A673 (cell line): ENCODE results near the gene SOX6. TPM values are rescaled to one million over a fixed set of nuclear protein-coding genes. Genes with fewer than 3 reads are reported as not detected.
"Not testable (repeated sequence)": the region's sequence is repeated elsewhere in the genome, so short reads cannot be mapped to it uniquely, and the experiment has no call there.

Experiments used
- BruUV-seq: library from RNA; stranded (reverse); fragments of 400-500 nt; replicated peaks from 2 replicates; lab custom pipeline; 2021; lab: Mats Ljungman, UMichigan
- CTCF ChIA-PET: fragments of 300-600 bp; sonication (Branson Sonifier 250); formaldehyde crosslinking; loops from one replicate; lab custom pipeline; 2022; ENCODE audit warnings: antibody characterized with exemption; lab: Charles Lee
- POLR2A ChIA-PET: fragments of 300-600 bp; sonication (Branson Sonifier 250); formaldehyde crosslinking; loops from one replicate; lab custom pipeline; 2022; ENCODE audit warnings: antibody characterized with exemption; ENCODE audit not compliant: low non-redundant PET; lab: Charles Lee
- DNase-seq: peaks from one replicate; pipeline ENCODE4 v3.0.0-alpha.2; 2015; ENCODE audit warnings: low spot score
- H3K27ac ChIP-seq: fragments of 200-600 bp; sonication (generic); 2 replicates; pipeline ENCODE4 v1.5.1; 2016; ENCODE audit warnings: mixed run types, low read depth, mild to moderate bottlenecking, mixed read lengths, antibody characterized with exemption, low read length; ENCODE audit not compliant: poor library complexity, severe bottlenecking
- H3K27me3 ChIP-seq: fragments of 200-600 bp; sonication (generic); replicated peaks from 2 replicates; pipeline ENCODE4 v1.6.1; 2017; ENCODE audit warnings: mixed run types, low read depth, mild to moderate bottlenecking, mixed read lengths, antibody characterized with exemption, low read length; ENCODE audit not compliant: insufficient read depth, poor library complexity
- H3K36me3 ChIP-seq: fragments of 200-600 bp; sonication (generic); 2 replicates; pipeline ENCODE4 v1.6.1; 2016; ENCODE audit warnings: mixed run types, mild to moderate bottlenecking, mixed read lengths, antibody characterized with exemption, low read length; ENCODE audit not compliant: insufficient read depth, poor library complexity, severe bottlenecking
- H3K4me1 ChIP-seq: fragments of 200-600 bp; sonication (generic); 2 replicates; pipeline ENCODE4 v1.6.1; 2017; ENCODE audit warnings: mixed run types, mild to moderate bottlenecking, mixed read lengths, antibody characterized with exemption, low read length; ENCODE audit not compliant: insufficient read depth, poor library complexity, severe bottlenecking
- H3K4me3 ChIP-seq: fragments of 200-600 bp; sonication (generic); 2 replicates; pipeline ENCODE4 v1.5.1; 2016; ENCODE audit warnings: low read depth, mixed run types, mild to moderate bottlenecking, mixed read lengths, low read length; ENCODE audit not compliant: poor library complexity, severe bottlenecking
- H3K9me3 ChIP-seq: fragments of 200-600 bp; sonication (generic); 2 replicates; pipeline ENCODE4 v1.6.1; 2016; ENCODE audit warnings: mixed run types, low read depth, mild to moderate bottlenecking, mixed read lengths, antibody characterized with exemption, low read length; ENCODE audit not compliant: poor library complexity, severe bottlenecking
- EZH2 ChIP-seq: fragments of 200-600 bp; sonication (generic); IDR thresholded peaks from 2 replicates; pipeline ENCODE4 v1.6.1; 2017; ENCODE audit warnings: borderline replicate concordance, low read depth, mild to moderate bottlenecking, mixed read lengths, antibody characterized with exemption, low read length; ENCODE audit not compliant: poor library complexity, severe bottlenecking
- intact Hi-C: fragments of 100-400 bp; cut with micrococcal nuclease; formaldehyde crosslinking; loops from one replicate; pipeline ENCODE4 v1.10.0; 2022; ENCODE audit not compliant: unreplicated experiment
- total RNA-seq: library from RNA; stranded (reverse); gene quantifications from 2 replicates; pipeline ENCODE4 v1.2.3, GENCODE V29; 2021
- TF ChIP-seq, protein P1 (sequence below): fragments of 300-800, 200-600 bp; sonication (generic); conservative IDR thresholded peaks from 2 replicates; pipeline ENCODE4 v1.5.1; 2017; ENCODE audit warnings: low read depth, mild to moderate bottlenecking, antibody characterized with exemption, low read length, moderate library complexity, mixed read lengths

Gene SOX6
- total RNA-seq, 1 experiment from 2014 or later, result 27.5 TPM

DNA sequence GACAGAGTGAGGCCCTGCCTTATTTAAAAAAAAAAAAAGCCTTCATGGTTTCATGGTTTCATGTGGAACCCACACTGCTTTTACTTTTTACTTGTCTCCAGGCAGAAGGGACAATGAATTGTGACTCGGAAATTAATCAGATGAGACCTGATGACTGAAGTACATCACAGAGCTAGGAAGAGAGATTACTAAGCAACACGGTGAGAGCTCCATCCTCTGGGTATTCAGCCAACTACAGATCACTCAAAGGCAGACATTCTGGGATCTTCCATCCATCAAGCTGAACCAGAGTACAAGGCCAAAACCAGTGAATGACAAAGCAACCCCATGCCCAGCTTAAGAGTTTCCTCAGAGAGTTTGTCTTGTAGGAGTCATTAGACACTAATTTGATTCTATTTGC lies 433.2 kb downstream of the SOX6 start:
- no TSS peak for BruUV-seq
- intact Hi-C loops, result no loop called here
- Histone ChIP-seq H3K27me3 (no peaks in the 10 kb centered on the region), H3K36me3 (no peaks in the 10 kb centered on the region), H3K9me3 (no peaks in the 10 kb centered on the region), H3K4me1 (no peaks in the 10 kb centered on the region), H3K4me3 (no peak overlapping the region), H3K27ac (no peak overlapping the region)
- POLR2A ChIA-PET, result no interaction called here
- CTCF ChIA-PET, result interaction anchor here (0.7 kb wide), 1 partner anchor 73 kb away, joined by 7 read pairs; no protein-coding TSS in a partner anchor
- peak; percentile 36 for DNase-seq
- no peak for TF ChIP-seq EZH2
- TF ChIP-seq, protein P1, sequence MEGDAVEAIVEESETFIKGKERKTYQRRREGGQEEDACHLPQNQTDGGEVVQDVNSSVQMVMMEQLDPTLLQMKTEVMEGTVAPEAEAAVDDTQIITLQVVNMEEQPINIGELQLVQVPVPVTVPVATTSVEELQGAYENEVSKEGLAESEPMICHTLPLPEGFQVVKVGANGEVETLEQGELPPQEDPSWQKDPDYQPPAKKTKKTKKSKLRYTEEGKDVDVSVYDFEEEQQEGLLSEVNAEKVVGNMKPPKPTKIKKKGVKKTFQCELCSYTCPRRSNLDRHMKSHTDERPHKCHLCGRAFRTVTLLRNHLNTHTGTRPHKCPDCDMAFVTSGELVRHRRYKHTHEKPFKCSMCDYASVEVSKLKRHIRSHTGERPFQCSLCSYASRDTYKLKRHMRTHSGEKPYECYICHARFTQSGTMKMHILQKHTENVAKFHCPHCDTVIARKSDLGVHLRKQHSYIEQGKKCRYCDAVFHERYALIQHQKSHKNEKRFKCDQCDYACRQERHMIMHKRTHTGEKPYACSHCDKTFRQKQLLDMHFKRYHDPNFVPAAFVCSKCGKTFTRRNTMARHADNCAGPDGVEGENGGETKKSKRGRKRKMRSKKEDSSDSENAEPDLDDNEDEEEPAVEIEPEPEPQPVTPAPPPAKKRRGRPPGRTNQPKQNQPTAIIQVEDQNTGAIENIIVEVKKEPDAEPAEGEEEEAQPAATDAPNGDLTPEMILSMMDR, result peak; percentile 46

DNA sequence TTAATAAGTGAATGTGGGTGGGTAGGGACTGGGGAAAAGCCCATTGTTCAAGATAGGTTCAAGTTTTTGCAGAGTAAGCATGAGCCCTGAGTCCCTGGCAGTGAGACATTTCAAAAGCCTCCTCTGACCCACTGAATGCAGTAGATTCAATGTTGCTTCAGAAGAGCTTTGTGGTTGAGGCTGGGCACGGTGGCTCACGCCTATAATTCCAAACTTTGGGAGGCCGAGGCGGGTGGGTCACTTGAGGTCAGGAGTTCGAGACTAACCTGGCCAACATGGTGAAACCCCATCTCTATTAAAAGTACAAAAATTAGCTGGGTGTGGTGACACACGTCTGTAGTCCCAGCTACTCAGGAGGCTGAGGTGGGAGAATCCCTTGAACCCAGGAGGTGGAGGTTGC lies 433.6 kb downstream of the SOX6 start:
- DNase-seq, CTCF ChIA-PET, H3K36me3 ChIP-seq, BruUV-seq, H3K27ac ChIP-seq, H3K27me3 ChIP-seq, intact Hi-C loops, H3K4me3 ChIP-seq, H3K9me3 ChIP-seq, H3K4me1 ChIP-seq, POLR2A ChIA-PET: not testable (repeated sequence)

DNA sequence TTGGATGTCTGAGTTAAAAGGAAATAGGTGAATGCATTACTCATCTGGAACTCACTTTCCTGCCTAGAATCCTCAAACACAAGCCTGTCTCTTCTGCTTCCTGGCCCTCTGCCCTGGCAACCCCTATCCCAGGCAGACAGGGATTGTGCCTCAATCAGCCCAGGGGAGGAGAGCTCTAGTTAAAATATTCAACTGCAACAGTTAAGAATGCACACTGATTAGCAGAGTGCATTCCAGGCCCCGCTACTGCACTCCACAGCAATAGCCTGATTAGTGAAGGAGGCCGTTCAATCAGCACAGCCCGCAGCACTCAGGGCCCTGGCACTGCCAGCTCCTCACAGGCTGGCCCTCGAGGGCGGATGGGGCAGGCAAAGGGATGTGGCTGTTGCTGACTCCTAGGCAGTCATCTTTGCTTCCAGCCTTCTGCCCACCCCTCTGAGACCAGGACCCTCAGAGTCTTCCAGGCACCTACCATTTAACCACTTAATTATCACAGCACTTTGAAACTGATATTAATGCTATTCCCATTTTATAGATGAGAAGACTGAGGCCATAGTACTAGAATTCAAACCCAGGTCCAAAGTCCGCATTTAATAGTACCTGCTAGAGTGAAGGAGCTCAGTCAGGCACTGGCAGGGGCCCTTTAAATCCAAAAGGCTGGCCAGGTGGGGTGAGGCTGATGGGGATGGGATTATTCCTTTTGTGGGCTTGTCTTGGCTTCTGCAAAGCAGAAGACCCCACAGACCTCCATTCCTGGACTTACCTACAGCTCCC lies 435.3 kb downstream of the SOX6 start:
- intact Hi-C loops, result no loop called here

More for the DNA sequence above, 435.3 kb downstream of the SOX6 start:
- no peaks in the 10 kb centered on the region for H3K36me3 ChIP-seq
- TF ChIP-seq EZH2, result no peak
- TF ChIP-seq, protein P1, result no peak
- DNase-seq, result no peak
- no peaks in the 10 kb centered on the region for H3K9me3 ChIP-seq
- H3K4me3 ChIP-seq, result no peak overlapping the region
- H3K27me3 ChIP-seq, result no peaks in the 10 kb centered on the region
- H3K4me1 ChIP-seq, result no peaks in the 10 kb centered on the region
- BruUV-seq, result no TSS peak
- no peak overlapping the region for H3K27ac ChIP-seq
- POLR2A ChIA-PET, result no interaction called here
- CTCF ChIA-PET, result no interaction called here
